ENCODE data around the gene CACNA2D4. TPM values are rescaled to one million over a fixed set of nuclear protein-coding genes. Genes with fewer than 3 reads are reported as not detected.

Gene CACNA2D4
- total and polyA plus RNA-seq, 2 donors (not counting 3 experiments of a cell fraction or from before 2014, with no cell fraction given): 0.58 to 0.73 TPM

DNA sequence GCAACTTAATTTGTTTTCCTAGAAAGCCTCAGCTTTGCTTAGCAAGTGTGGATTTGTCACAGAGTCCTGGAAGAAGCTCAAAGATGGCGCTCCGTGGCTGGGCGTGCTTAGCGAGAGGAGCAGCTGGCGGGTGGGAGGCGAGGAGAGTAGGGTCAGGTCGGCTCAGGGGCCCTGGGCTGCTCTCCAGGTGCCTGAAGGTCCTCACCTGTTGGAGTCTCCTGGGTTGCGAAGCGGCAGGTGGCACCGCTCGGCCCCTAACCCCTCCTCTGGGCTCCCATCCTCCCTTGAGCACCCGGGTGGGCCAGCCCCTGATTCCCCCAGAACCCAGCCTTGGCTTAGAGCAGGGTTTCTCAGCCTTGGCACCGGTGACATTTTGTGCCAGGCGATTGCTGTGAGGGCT lies 73.0 kb downstream of the CACNA2D4 start:
- H3K27ac ChIP-seq (ENCODE audit: insufficient read depth, low read depth, low read length): no peak overlapping the region
- TF ChIP-seq EZH2 (IDR thresholded peaks at IDR 0.05; ENCODE audit: borderline replicate concordance, low read depth, low read length, severe bottlenecking) (no peak), FOS (IDR thresholded peaks at IDR 0.05; ENCODE audit: borderline replicate concordance, insufficient read depth, low read length) (no peak), JUN (IDR thresholded peaks at IDR 0.05; ENCODE audit: borderline replicate concordance, insufficient read depth, insufficient read length, low read depth) (no peak), POLR2AphosphoS5 (IDR thresholded peaks at IDR 0.05; ENCODE audit: insufficient read depth, low read depth, low read length) (no peak), POLR2A (IDR thresholded peaks at IDR 0.05; ENCODE audit: low read depth, low read length) (no peak), GATA2 (IDR thresholded peaks at IDR 0.05; ENCODE audit: insufficient read depth, insufficient read length, low read depth, low read length) (no peak), MYC (IDR thresholded peaks at IDR 0.05; ENCODE audit: low read depth, low read length) (no peak)
- TF ChIP-seq, protein P1, sequence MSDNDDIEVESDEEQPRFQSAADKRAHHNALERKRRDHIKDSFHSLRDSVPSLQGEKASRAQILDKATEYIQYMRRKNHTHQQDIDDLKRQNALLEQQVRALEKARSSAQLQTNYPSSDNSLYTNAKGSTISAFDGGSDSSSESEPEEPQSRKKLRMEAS (IDR thresholded peaks at IDR 0.05; ENCODE audit: insufficient read depth, insufficient read length): no peak
- TF ChIP-seq, protein P2, sequence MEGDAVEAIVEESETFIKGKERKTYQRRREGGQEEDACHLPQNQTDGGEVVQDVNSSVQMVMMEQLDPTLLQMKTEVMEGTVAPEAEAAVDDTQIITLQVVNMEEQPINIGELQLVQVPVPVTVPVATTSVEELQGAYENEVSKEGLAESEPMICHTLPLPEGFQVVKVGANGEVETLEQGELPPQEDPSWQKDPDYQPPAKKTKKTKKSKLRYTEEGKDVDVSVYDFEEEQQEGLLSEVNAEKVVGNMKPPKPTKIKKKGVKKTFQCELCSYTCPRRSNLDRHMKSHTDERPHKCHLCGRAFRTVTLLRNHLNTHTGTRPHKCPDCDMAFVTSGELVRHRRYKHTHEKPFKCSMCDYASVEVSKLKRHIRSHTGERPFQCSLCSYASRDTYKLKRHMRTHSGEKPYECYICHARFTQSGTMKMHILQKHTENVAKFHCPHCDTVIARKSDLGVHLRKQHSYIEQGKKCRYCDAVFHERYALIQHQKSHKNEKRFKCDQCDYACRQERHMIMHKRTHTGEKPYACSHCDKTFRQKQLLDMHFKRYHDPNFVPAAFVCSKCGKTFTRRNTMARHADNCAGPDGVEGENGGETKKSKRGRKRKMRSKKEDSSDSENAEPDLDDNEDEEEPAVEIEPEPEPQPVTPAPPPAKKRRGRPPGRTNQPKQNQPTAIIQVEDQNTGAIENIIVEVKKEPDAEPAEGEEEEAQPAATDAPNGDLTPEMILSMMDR (IDR thresholded peaks at IDR 0.05; ENCODE audit: extremely low read depth in 1 of 2, insufficient read depth in 1 of 2, low read depth in 1 of 2, low read length in 2 of 2): no peak
- no peaks in the 10 kb centered on the region for H3K36me3 ChIP-seq (ENCODE audit: control insufficient read depth in 2 of 2, extremely low read depth in 1 of 2, insufficient read depth in 2 of 2, low read length in 2 of 2)
- no peaks in the 10 kb centered on the region for H3K9me3 ChIP-seq (replicated peaks; ENCODE audit: control insufficient read depth, insufficient read depth, low read length)
- no peak overlapping the region for H3K4me3 ChIP-seq (replicated peaks in 1 of 3; ENCODE audit: insufficient read depth in 1 of 3, low read depth in 1 of 3, low read length in 3 of 3)
- H2AFZ ChIP-seq (ENCODE audit: low read depth, low read length): no peak overlapping the region
- no peaks in the 10 kb centered on the region for H3K9me1 ChIP-seq (replicated peaks; ENCODE audit: control insufficient read depth, extremely low read depth, insufficient read depth, low read length)
- H3K27me3 ChIP-seq (ENCODE audit: control insufficient read depth in 2 of 2, insufficient read depth in 2 of 2, low read length in 2 of 2): peaks cover 0 to 5% of the 10 kb centered on the region in 2 experiments
- no peak overlapping the region for H3K4me2 ChIP-seq (ENCODE audit: insufficient read depth, low read length)
- H4K20me1 ChIP-seq (replicated peaks; ENCODE audit: control insufficient read depth, extremely low read depth, insufficient read depth, low read length): no peaks in the 10 kb centered on the region
- intact Hi-C loops (cut with micrococcal nuclease) (no loop called here), dilution Hi-C loops (cut with MboI; ENCODE audit: extremely low pct_ligation_motif_present, low sequenced_read_pairs) (no loop called here)
- CTCF ChIA-PET: no interaction called here
- DNase-seq (ENCODE audit: low read depth, low spot score) (no peak), FAIRE-seq (no peak)
- no peaks in the 10 kb centered on the region for H3K79me2 ChIP-seq (ENCODE audit: control insufficient read depth, insufficient read depth, low read length)
- BruUV-seq (replicated peaks): no TSS peak
- POLR2A ChIA-PET: no interaction called here
- no peaks in the 10 kb centered on the region for H3K4me1 ChIP-seq (ENCODE audit: control insufficient read depth, extremely low read depth, insufficient read depth, low read length)
- H3K9ac ChIP-seq (replicated peaks; ENCODE audit: extremely low read depth, insufficient read depth, low read length): no peak overlapping the region

Data from endothelial cell of umbilical vein (primary cell).